KMS-11 (cell line): Measurements from ENCODE around the gene MKX.

Source experiments
- H2AFZ ChIP-seq: fragments of 200-600 bp; sonication (generic); 2 replicates; pipeline ENCODE4 v1.6.1; 2016; ENCODE audit warnings: antibody characterized with exemption, mixed run types, low read depth
- H3K27ac ChIP-seq: fragments of 200-600 bp; sonication (generic); 2 replicates; pipeline ENCODE4 v1.6.1; 2016; ENCODE audit warnings: mild to moderate bottlenecking, mixed run types
- H3K27me3 ChIP-seq: fragments of 200-600 bp; sonication (generic); 2 replicates; pipeline ENCODE4 v1.6.1; 2017; ENCODE audit warnings: mild to moderate bottlenecking, low read depth, mixed run types, moderate library complexity; ENCODE audit not compliant: insufficient read depth
- H3K36me3 ChIP-seq: fragments of 200-600 bp; sonication (generic); 2 replicates; pipeline ENCODE4 v1.6.1; 2017; ENCODE audit warnings: mild to moderate bottlenecking, mixed run types; ENCODE audit not compliant: insufficient read depth
- H3K4me1 ChIP-seq: fragments of 200-600 bp; sonication (generic); 2 replicates; pipeline ENCODE4 v1.6.1; 2016; ENCODE audit warnings: mild to moderate bottlenecking, low read depth, mixed run types; ENCODE audit not compliant: poor library complexity, severe bottlenecking
- H3K4me2 ChIP-seq: fragments of 200-600 bp; sonication (generic); 2 replicates; pipeline ENCODE4 v1.7.0; 2016; ENCODE audit warnings: mild to moderate bottlenecking, mixed run types
- H3K4me3 ChIP-seq: fragments of 200-600 bp; sonication (generic); IDR thresholded peaks from 2 replicates; pipeline ENCODE4 v1.6.1; 2017; ENCODE audit warnings: low read depth, low read length, mixed read lengths; ENCODE audit not compliant: insufficient read depth
- H3K79me2 ChIP-seq: fragments of 200-600 bp; sonication (generic); 2 replicates; pipeline ENCODE4 v1.6.1; 2016; ENCODE audit warnings: low read depth, mixed run types; ENCODE audit not compliant: insufficient read depth
- H3K9ac ChIP-seq: fragments of 200-600 bp; sonication (generic); 2 replicates; pipeline ENCODE4 v1.6.1; 2016; ENCODE audit warnings: mild to moderate bottlenecking, mixed run types
- H4K20me1 ChIP-seq: fragments of 200-600 bp; sonication (generic); 2 replicates; pipeline ENCODE4 v1.6.1; 2016; ENCODE audit warnings: mild to moderate bottlenecking, mixed run types; ENCODE audit not compliant: insufficient read depth
- CTCF ChIP-seq: fragments of 200-600 bp; sonication (generic); conservative IDR thresholded peaks from 2 replicates; pipeline ENCODE4 v1.6.1; 2017; ENCODE audit warnings: low read depth, mild to moderate bottlenecking, antibody characterized with exemption, low read length, moderate library complexity, mixed read lengths

The MKX gene

GRCh38 chr10:27635699-27636270 is 109.8 kb downstream of the MKX start:
- Histone ChIP-seq H3K79me2 (no peaks in the 10 kb centered on the region), H3K4me2 (no peak overlapping the region), H3K9ac (no peak overlapping the region), H3K36me3 (no peaks in the 10 kb centered on the region), H3K27me3 (no peaks in the 10 kb centered on the region), H3K4me1 (no peaks in the 10 kb centered on the region), H2AFZ (no peak overlapping the region), H3K4me3 (no peak overlapping the region), H4K20me1 (no peaks in the 10 kb centered on the region), H3K27ac (no peak overlapping the region)
- no peak for TF ChIP-seq CTCF

GRCh38 chr10:27635290-27635689 is 110.3 kb downstream of the MKX start:
- no peaks in the 10 kb centered on the region for H3K36me3 ChIP-seq
- no peak overlapping the region for H3K9ac ChIP-seq
- no peaks in the 10 kb centered on the region for H3K4me1 ChIP-seq
- no peak overlapping the region for H3K4me2 ChIP-seq
- H3K79me2 ChIP-seq: no peaks in the 10 kb centered on the region
- H3K27me3 ChIP-seq: no peaks in the 10 kb centered on the region
- no peak for TF ChIP-seq CTCF
- H3K27ac ChIP-seq: no peak overlapping the region
- H2AFZ ChIP-seq: no peak overlapping the region
- H4K20me1 ChIP-seq: no peaks in the 10 kb centered on the region
- H3K4me3 ChIP-seq: no peak overlapping the region

- Histone ChIP-seq H2AFZ (no peak overlapping the region), H4K20me1 (no peaks in the 10 kb centered on the region), H3K27me3 (no peaks in the 10 kb centered on the region), H3K4me2 (no peak overlapping the region), H3K27ac (no peak overlapping the region), H3K79me2 (no peaks in the 10 kb centered on the region), H3K9ac (no peak overlapping the region), H3K4me1 (no peaks in the 10 kb centered on the region), H3K36me3 (no peaks in the 10 kb centered on the region), H3K4me3 (no peak overlapping the region)
- TF ChIP-seq CTCF: no peak
These were observed 117.0 kb downstream of the MKX start for GRCh38 chr10:27628621-27629020.

GRCh38 chr10:27626890-27627289 is 118.7 kb downstream of the MKX start:
- Histone ChIP-seq H3K79me2 (no peaks in the 10 kb centered on the region), H4K20me1 (no peaks in the 10 kb centered on the region), H3K27me3 (no peaks in the 10 kb centered on the region), H3K36me3 (no peaks in the 10 kb centered on the region), H3K9ac (no peak overlapping the region), H3K4me1 (no peaks in the 10 kb centered on the region), H3K27ac (no peak overlapping the region), H2AFZ (no peak overlapping the region), H3K4me3 (no peak overlapping the region), H3K4me2 (no peak overlapping the region)
- TF ChIP-seq CTCF: no peak
